Myocyte (in vitro differentiated cells): ENCODE results near the gene OR7C1. TPM values are rescaled to one million over a fixed set of nuclear protein-coding genes. Genes with fewer than 3 reads are reported as not detected.
"Not testable (repeated sequence)": the region's sequence is repeated elsewhere in the genome, so short reads cannot be mapped to it uniquely, and the experiment has no call there.

Experiments used
- DNase-seq: peaks from one replicate; pipeline ENCODE4 v3.0.0-alpha.2; 2012; ENCODE audit warnings: low read depth
- total RNA-seq: library from RNA; depleted of rRNA; stranded (reverse); fragments of >200 nt; gene quantifications from 2 replicates; pipeline ENCODE4 v1.2.3, GENCODE V29; 2014

The OR7C1 gene
- total RNA-seq, 1 donor from 2014 or later: 0.24 TPM

DNA sequence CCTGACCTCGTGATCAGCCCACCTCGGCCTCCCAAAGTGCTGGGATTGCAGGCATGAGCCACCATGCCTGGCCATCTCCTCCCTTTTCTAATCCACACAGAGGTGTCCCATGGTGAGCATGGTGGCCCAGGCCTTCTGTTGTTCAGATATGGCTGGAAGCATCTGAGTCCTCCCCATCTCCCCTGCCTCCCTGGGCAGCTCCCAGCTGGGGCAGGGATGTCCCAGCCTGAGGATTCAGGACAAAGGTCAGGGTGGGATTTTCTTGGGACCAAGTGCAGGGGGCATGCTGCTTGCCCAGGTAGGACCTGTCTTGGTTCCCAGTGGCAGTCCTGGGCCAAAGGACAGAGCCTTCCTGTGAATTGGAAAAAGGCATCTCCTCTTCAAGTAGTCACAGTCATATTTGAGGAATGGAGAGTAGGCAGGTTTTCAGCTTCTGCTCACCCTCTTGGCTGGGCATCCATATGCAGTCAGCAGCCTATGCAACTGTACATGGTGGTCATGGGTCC lies 67.5 kb downstream of the OR7C1 start:
- DNase-seq: no peak

DNA sequence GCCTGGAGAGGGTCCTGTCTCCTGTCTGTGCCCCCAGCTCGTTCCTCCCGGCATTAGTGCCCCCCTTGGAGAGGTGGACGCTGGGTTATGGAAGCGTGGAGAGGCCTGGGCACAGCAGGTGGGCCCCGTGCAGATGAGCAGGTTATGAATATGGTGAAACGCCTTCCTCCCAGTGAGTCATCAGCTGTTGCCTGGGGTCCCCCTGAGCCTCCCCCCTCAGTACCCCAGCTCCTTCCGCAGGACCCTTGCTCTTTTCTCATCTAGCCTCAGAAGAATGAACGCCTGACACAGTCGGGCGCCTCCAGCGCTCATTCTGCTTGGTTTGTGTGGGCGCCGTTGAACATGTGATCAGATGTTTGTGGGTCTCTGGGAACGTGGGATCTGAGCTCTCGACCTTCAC lies 69.1 kb downstream of the OR7C1 start:
- DNase-seq: not testable (repeated sequence)

- not testable (repeated sequence) for DNase-seq
These were observed 69.6 kb downstream of the OR7C1 start for GRCh38 chr19:14765403-14765802.

DNA sequence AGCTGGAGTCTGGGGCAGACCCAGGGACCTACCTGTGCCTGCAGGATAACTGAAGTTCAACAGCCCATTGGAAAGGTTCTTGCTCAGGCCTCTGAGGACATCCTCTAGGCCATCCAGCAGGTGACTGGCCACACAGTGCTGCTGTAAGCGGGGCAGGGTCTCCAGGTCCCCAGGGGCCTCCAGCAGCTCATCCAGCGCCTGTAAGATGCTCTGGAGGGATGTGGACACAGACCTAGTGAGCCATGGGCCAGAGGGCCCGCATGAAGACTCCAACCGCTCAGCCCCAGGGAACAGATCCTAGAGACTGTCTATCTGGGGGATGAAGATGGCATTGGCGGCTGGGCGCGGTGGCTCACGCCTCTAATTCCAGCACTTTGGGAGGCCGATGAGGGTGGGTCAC lies 70.6 kb downstream of the OR7C1 start:
- DNase-seq: no peak

- DNase-seq: no peak
These were observed 71.4 kb downstream of the OR7C1 start for GRCh38 chr19:14763497-14764145.

- DNase-seq: no peak
These were observed 72.9 kb downstream of the OR7C1 start for GRCh38 chr19:14762111-14762510.

DNA sequence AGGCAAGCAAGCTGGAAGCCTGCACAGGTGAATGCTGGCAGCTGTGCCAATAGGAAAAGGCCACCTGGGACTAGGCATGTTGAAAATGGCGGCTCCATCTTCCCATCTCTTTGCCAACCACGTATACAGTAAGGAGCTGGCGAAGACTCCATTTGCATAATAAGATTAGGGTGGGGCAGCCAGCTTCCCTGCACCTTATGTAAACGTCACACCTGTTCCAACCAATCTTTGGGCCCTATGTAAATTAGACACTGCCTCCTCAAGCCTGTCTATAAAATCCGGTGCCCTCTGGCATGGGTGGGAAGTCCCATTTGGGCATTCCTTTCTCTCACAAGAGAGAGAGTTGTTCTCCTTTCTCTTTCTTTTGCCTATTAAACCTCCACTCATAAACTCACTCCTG lies 73.4 kb downstream of the OR7C1 start:
- no peak for DNase-seq

DNA sequence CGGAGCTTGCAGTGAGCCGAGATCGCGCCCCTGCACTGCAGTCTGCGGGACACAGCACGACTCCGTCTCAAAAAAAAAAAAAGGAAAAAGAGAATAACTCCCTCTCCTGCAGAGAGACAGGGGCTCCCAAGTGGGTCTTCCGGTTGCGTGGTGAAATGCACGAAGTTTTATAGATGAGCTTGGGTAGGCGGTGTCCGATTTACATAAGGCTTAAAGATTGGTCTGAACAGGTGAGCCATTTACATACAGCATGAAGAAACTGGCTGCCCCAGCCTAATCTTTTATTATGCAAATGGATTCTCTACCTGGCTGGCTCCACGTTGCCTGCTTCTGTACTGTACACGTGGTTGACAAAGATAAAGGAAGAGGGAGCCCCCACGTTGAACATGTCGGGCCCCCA lies 76.2 kb downstream of the OR7C1 start:
- DNase-seq: no peak

GRCh38 chr19:14748601-14749000 lies 86.4 kb downstream of the OR7C1 start:
- no peak for DNase-seq

Other genes with a start within 250 kb of the OR7C1 start
- gene ADGRE3, start 160.3 kb downstream of the OR7C1 start, total RNA-seq: not detected in 2 replicates
- gene ZNF333, start 145.1 kb downstream of the OR7C1 start, total RNA-seq: 25.3 and 34.8 TPM in 2 replicates
- 0.47 and 1.1 TPM in 2 replicates for gene ADGRE2, start 56.6 kb downstream of the OR7C1 start, total RNA-seq
- gene OR7A5, start within 50 bp of the OR7C1 start, total RNA-seq: 0.21 and 0.67 TPM in 2 replicates
- not detected in 2 replicates for gene OR7A10, start 13.7 kb upstream of the OR7C1 start, total RNA-seq
- not detected in 2 replicates for gene OR7A17, start 50.9 kb upstream of the OR7C1 start, total RNA-seq
- gene OR7C2, start 106.3 kb upstream of the OR7C1 start, total RNA-seq: not detected in 2 replicates
- gene SLC1A6, start 144.7 kb upstream of the OR7C1 start, total RNA-seq: not detected in 2 replicates
- gene CASP14, start 214.3 kb upstream of the OR7C1 start, total RNA-seq: not detected in 2 replicates
- gene OR1I1, start 247.0 kb upstream of the OR7C1 start, total RNA-seq: not detected in 2 replicates